ENCODE data around the gene TLCD5.

- TF ChIP-seq CTCF (IDR thresholded peaks at IDR 0.05) (no peak), POLR2A (IDR thresholded peaks at IDR 0.05) (no peak)
Observed at GRCh38 chr11:120296554-120296953, 28.5 kb upstream of the TLCD5 start.
